ENCODE measurements around the gene GREB1.

The GREB1 gene

DNA sequence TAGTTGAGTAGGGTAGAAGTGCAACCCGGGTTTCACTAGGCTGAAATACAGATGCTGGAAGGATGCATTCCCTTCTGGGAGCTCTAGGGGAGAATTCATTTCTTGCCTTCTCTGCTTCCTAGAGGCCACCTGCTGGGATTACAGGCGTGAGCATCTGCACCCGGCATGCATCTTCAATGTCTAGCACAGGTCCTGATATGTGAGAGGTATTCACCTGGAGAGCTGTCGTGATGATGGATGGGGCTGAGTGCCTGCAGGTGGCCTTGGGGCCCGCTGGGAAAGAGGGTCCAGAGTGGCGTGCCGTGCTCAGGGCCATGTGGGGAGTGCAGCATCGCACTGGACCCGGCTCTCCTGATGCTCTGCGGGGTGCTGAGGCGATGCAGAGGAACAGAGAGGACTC, 142.8 kb downstream of the GREB1 start:
- H3K4me3 ChIP-seq (ENCODE audit: low read length) = no peak overlapping the region
- DNase-seq (ENCODE audit: low read depth) = no peak
- TF ChIP-seq, protein P1, sequence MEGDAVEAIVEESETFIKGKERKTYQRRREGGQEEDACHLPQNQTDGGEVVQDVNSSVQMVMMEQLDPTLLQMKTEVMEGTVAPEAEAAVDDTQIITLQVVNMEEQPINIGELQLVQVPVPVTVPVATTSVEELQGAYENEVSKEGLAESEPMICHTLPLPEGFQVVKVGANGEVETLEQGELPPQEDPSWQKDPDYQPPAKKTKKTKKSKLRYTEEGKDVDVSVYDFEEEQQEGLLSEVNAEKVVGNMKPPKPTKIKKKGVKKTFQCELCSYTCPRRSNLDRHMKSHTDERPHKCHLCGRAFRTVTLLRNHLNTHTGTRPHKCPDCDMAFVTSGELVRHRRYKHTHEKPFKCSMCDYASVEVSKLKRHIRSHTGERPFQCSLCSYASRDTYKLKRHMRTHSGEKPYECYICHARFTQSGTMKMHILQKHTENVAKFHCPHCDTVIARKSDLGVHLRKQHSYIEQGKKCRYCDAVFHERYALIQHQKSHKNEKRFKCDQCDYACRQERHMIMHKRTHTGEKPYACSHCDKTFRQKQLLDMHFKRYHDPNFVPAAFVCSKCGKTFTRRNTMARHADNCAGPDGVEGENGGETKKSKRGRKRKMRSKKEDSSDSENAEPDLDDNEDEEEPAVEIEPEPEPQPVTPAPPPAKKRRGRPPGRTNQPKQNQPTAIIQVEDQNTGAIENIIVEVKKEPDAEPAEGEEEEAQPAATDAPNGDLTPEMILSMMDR (IDR thresholded peaks at IDR 0.05; ENCODE audit: insufficient read depth, low read depth, low read length, missing control alignments) = no peak

DNA sequence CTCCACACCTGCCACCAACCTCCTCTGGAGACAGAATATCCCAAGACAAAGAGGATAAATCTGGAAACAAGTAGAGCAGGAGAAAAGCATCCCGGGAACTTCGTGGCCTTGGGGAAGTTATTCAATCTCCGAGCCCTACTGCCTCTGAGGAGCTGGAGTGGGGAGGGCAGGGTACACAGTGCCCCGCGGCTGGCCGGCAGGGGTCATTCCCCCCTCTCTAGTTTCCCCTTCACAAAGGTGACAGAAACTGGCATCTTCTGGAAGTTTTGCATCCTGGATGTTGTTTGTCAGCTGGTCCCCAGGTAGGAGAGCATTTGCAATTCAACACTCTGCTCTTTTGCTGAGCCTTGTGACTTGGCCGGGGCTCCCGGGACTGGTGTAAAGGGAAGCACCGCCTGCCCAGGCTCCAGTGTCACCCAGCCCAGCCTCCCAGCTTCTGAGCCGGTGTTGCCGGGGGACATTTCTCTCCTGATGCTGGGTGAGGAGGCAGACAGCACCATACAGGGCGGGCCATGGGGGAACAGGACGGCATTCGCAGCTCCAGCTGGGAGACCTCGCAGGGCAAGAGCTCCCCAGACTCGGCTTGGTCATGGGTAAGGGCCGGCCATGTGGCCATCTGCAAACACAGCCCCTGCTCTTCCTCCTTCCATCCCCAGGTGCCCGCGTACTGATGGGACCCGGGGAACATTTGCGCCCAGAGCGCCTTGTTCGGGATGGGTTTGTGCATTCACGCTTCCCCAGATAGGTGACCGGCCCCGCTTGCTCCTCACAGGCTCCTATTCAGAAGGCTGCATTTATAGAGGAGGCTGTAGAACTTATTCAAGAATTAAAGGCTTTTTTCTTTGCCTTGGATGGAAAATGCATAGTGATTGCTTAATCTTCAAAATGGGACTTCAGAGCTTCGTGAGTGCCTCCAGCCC, 143.6 kb downstream of the GREB1 start:
- TF ChIP-seq, protein P1 (IDR thresholded peaks at IDR 0.05; ENCODE audit: insufficient read depth, low read depth, low read length, missing control alignments) = no peak
- H3K4me3 ChIP-seq (ENCODE audit: low read length) = no peak overlapping the region
- no peak for DNase-seq (ENCODE audit: low read depth)

DNA sequence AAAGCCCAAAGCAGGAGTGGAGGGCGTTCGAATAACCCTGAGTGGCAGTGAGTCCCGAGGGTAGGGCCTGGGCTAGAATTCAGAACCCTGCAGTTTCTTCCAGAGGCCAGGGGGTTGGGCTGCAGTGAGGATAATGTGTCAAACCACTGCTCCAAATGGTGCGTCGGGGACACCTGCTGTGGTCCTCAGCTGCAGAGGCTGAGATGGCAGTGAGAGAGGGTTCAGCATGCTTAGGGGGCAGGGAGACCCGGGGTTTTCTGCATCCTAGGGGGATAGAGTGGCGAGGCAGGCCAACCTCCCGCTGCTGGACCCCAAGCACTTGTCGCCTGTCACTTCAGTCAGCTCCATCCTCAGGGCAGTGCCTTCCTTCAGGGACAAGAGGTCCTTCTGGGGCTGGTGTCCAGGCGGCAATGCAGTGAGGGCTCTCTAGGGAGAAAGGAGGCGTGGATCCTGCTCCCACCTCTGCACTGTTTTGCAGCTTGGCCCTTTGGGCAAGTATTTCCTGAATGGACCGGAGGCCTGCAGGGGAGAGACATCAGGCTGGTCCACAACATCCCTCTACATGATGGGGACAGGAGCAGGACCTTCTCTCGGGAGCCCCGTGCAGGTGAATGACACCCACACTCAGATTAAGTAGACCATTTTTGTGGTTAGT, 144.6 kb downstream of the GREB1 start:
- no peak for DNase-seq (ENCODE audit: low read depth)
- H3K4me3 ChIP-seq (ENCODE audit: low read length) = no peak overlapping the region
- TF ChIP-seq, protein P1 (IDR thresholded peaks at IDR 0.05; ENCODE audit: insufficient read depth, low read depth, low read length, missing control alignments) = no peak

DNA sequence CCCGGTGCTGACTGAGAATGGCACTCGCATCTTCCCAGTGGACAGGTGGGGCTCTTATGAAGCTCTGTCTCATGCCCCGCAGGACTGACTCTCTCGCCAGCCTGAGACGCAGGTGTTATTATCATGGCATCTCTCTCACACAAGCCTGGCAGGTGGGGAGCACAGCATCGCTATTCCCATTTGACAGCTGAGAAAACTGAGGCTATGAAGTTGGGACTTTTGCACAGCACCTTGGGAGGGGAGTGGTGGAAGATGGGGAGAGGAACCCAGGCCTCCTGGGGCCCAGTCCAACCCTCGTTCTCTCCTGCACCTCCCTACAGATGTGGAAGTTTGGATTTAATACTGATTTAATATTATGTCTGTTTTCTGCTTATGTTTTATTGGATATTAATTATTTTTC, 145.2 kb downstream of the GREB1 start:
- TF ChIP-seq, protein P1 (IDR thresholded peaks at IDR 0.05; ENCODE audit: insufficient read depth, low read depth, low read length, missing control alignments) = no peak
- DNase-seq (ENCODE audit: low read depth) = no peak
- no peak overlapping the region for H3K4me3 ChIP-seq (ENCODE audit: low read length)

DNA sequence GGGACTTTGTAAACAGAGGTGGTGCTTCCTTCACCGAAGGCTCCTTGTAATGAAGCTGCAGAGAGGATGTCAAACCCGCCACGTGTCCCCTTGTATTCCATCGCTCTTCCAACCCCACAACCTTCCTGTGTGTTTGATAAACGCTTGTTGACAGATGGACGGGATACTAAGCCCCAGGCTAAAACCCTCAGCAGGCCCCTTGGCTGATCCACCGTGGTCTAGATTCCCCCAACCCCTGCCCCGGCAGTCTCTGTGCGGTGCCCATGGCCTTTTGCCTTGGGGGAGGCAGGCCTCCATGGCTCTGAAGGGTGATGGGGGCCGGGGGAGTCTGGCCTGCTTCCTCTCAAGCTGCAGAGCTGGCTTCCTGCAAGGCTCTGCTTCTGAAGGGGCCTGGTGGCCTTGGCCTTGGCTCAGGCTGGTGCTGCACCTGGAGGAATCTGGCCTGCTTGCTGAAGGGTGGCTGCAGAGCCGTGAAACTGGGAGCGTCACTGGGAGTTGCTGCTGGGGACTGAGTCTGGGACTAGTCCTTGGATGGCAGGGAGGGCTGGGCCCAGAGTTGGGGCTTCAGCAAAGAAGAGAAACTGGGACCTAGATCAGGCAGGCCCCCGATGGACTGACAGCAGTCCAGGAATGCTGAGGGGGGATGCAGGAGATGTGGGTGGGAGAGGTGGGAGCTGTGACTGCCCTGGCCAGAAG, 145.8 kb downstream of the GREB1 start:
- H3K4me3 ChIP-seq (ENCODE audit: low read length) = no peak overlapping the region
- no peak for DNase-seq (ENCODE audit: low read depth)
- TF ChIP-seq, protein P1 (IDR thresholded peaks at IDR 0.05; ENCODE audit: insufficient read depth, low read depth, low read length, missing control alignments) = no peak

DNA sequence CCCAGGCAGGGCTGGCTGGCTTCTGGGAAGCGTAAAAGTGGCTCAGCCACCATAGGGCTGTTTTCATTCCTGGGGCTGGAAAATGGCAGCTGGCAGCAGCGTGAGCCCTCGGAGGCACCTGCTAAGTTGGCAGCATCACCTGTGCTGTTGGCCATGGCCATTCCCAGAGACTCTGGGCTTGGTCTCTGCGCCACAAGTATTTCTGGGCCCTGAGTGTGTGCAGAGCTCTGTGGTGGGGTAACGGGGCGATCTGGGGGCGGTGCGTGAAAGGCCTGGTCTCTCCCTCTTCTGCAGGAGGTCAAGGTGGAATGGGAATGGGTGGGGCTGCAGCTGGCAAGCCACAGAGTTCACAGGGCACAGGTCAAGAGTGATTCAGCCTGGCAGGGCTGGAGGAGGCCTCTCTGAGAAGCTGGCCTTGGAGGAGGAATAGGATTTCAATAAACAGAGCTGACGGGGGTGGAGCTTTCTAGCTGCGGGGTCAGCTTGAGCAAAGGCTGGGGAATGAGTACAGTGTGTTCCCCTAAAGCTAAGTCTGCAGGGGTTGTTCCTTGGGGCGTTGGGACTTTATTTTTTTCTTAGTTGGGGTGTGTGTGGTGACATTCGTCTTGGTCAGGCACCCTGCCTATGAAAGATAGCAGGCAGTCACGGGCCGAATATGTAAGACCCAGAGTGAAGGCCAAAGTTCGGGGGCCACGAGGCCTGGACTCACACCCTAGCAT, 146.5 kb downstream of the GREB1 start:
- H3K4me3 ChIP-seq (ENCODE audit: low read length) = no peak overlapping the region
- TF ChIP-seq, protein P1 (IDR thresholded peaks at IDR 0.05; ENCODE audit: insufficient read depth, low read depth, low read length, missing control alignments) = no peak
- no peak for DNase-seq (ENCODE audit: low read depth)
